Fibroblast of skin of scalp (primary cell): ENCODE measurements around the gene HMGB1.
A peak's percentile ranks its signal among the peaks of the same experiment; 100 is the strongest.
"Not testable (repeated sequence)": the region's sequence is repeated elsewhere in the genome, so short reads cannot be mapped to it uniquely, and the experiment has no call there.

Source experiments
- DNase-seq: peaks from one replicate; pipeline ENCODE4 v3.0.0-alpha.2; 2013

Gene HMGB1

GRCh38 chr13:30465343-30465592 is 468 bp downstream of the HMGB1 start:
- DNase-seq = no peak

- peak; percentile 93 for DNase-seq
Observed at GRCh38 chr13:30464496-30465342, 1.0 kb downstream of the HMGB1 start.

- DNase-seq = peak; percentile 62
Observed at GRCh38 chr13:30463787-30464495, 1.8 kb downstream of the HMGB1 start.

GRCh38 chr13:30461279-30462066 is 4.3 kb downstream of the HMGB1 start:
- DNase-seq = peak; percentile 54

- no peak for DNase-seq
Observed at GRCh38 chr13:30457306-30457891, 8.3 kb downstream of the HMGB1 start.

- DNase-seq = no peak
Observed at GRCh38 chr13:30456290-30456689, 9.4 kb downstream of the HMGB1 start.

- no peak for DNase-seq
Observed at GRCh38 chr13:30454991-30455390, 10.7 kb downstream of the HMGB1 start.

- no peak for DNase-seq
Observed at GRCh38 chr13:30453727-30454126, 12.0 kb downstream of the HMGB1 start.

- not testable (repeated sequence) for DNase-seq
Observed at GRCh38 chr13:30451476-30451875, 14.3 kb downstream of the HMGB1 start.

GRCh38 chr13:30450066-30450465 is 15.7 kb downstream of the HMGB1 start:
- DNase-seq = no peak

GRCh38 chr13:30448441-30448840 is 17.3 kb downstream of the HMGB1 start:
- DNase-seq = no peak

- DNase-seq = no peak
Observed at GRCh38 chr13:30446126-30446500, 19.6 kb downstream of the HMGB1 start.

- no peak for DNase-seq
Observed at GRCh38 chr13:30443957-30444404, 21.8 kb downstream of the HMGB1 start.

- DNase-seq = not testable (repeated sequence)
Observed at GRCh38 chr13:30443491-30443890, 22.2 kb downstream of the HMGB1 start.

GRCh38 chr13:30442926-30443325 is 22.8 kb downstream of the HMGB1 start:
- DNase-seq = no peak

GRCh38 chr13:30440910-30441703 is 24.6 kb downstream of the HMGB1 start:
- DNase-seq = no peak

GRCh38 chr13:30438286-30438685 is 27.4 kb downstream of the HMGB1 start:
- DNase-seq = no peak

GRCh38 chr13:30437177-30437576 is 28.6 kb downstream of the HMGB1 start:
- no peak for DNase-seq

GRCh38 chr13:30435911-30436451 is 29.8 kb downstream of the HMGB1 start:
- DNase-seq = peak; percentile 10

- DNase-seq = no peak
Observed at GRCh38 chr13:30431269-30431940, 34.3 kb downstream of the HMGB1 start.
